CD14-positive monocyte (primary cell): ENCODE results near the gene HOXB3. TPM values are rescaled to one million over a fixed set of nuclear protein-coding genes. Genes with fewer than 3 reads are reported as not detected.

Experiments used
- DNase-seq, 3 donors: peaks; one replicate each; pipeline ENCODE4 v3.0.0-alpha.2; 2011 to 2022
- H2AFZ ChIP-seq: 2 replicates; pipeline ENCODE4 v1.6.0; 2012; ENCODE audit warnings: mild to moderate bottlenecking, low read depth, low read length, inconsistent platforms; ENCODE audit not compliant: insufficient read depth, poor library complexity, severe bottlenecking
- H3K27ac ChIP-seq, 2 donors: 1 replicate in 1 of 2; 2 replicates in 1 of 2; pipeline ENCODE4 v1.5.1; 2012 to 2013; ENCODE audit warnings: low read length in 2 of 2, control low read depth in 1 of 2, inconsistent platforms in 1 of 2, low read depth in 1 of 2, mild to moderate bottlenecking in 1 of 2
- H3K27me3 ChIP-seq, 2 donors: one replicate each; pipeline versions ENCODE4 v1.6.0 to v1.6.1; 2011 to 2013; ENCODE audit warnings: low read length in 2 of 2; ENCODE audit not compliant: control insufficient read depth in 2 of 2, insufficient read depth in 2 of 2
- H3K36me3 ChIP-seq, 2 donors: replicated peaks in 1 of 2; 1 replicate in 1 of 2; 2 replicates in 1 of 2; pipeline versions ENCODE4 v1.5.1 to v1.6.1; 2012 to 2013; ENCODE audit warnings: low read length in 2 of 2, control low read depth in 1 of 2, inconsistent platforms in 1 of 2, mild to moderate bottlenecking in 1 of 2; ENCODE audit not compliant: insufficient read depth in 2 of 2, control insufficient read depth in 1 of 2
- H3K4me1 ChIP-seq, 2 donors: 1 replicate in 1 of 2; 2 replicates in 1 of 2; pipeline versions ENCODE4 v1.5.1 to v1.6.1; 2012 to 2013; ENCODE audit warnings: low read length in 2 of 2, control low read depth in 1 of 2, inconsistent platforms in 1 of 2, mild to moderate bottlenecking in 1 of 2, moderate library complexity in 1 of 2; ENCODE audit not compliant: insufficient read depth in 2 of 2, control insufficient read depth in 1 of 2
- H3K4me2 ChIP-seq: replicated peaks from 2 replicates; pipeline ENCODE3; 2012; ENCODE audit warnings: low read length, moderate library complexity, mild to moderate bottlenecking; ENCODE audit not compliant: poor library complexity, severe bottlenecking; ENCODE audit errors: extremely low read depth
- H3K4me3 ChIP-seq, 3 experiments: fragments of 200-600 bp in 1 of 3; sonication (generic) in 1 of 3; replicated peaks in 1 of 3; 1 replicate in 2 of 3; 2 replicates in 1 of 3; pipeline ENCODE4 v1.5.1; 2011 to 2013; ENCODE audit warnings: low read length in 3 of 3, mild to moderate bottlenecking in 3 of 3, control low read depth in 2 of 3, low read depth in 2 of 3, inconsistent platforms in 1 of 3, moderate library complexity in 1 of 3
- H3K79me2 ChIP-seq: 2 replicates; pipeline ENCODE4 v1.6.0; 2012; ENCODE audit warnings: mild to moderate bottlenecking, control low read depth, inconsistent platforms, low read length, moderate library complexity; ENCODE audit not compliant: insufficient read depth
- H3K9ac ChIP-seq: 2 replicates; pipeline ENCODE4 v1.6.0; 2017; ENCODE audit warnings: low read length, mild to moderate bottlenecking; ENCODE audit not compliant: insufficient read depth, poor library complexity, severe bottlenecking
- H3K9me3 ChIP-seq, 2 donors: replicated peaks in 1 of 2; 1 replicate in 1 of 2; 2 replicates in 1 of 2; pipeline versions ENCODE4 v1.5.1 to v1.6.1; 2012 to 2013; ENCODE audit warnings: low read length in 2 of 2, control low read depth in 1 of 2; ENCODE audit not compliant: control insufficient read depth in 1 of 2, insufficient read depth in 1 of 2
- H4K20me1 ChIP-seq: 2 replicates; pipeline ENCODE4 v1.6.0; 2012; ENCODE audit warnings: mild to moderate bottlenecking, low read length, control low read depth, moderate library complexity; ENCODE audit not compliant: insufficient read depth
- H3K27ac Mint-ChIP-seq, 7 donors: one replicate each; pipeline ENCODE4 v1.8.0; 2020; ENCODE audit warnings: mild to moderate bottlenecking in 7 of 7, mixed read lengths in 7 of 7, moderate library complexity in 6 of 7, inconsistent platforms in 2 of 7
- H3K27me3 Mint-ChIP-seq, 3 donors: one replicate each; pipeline ENCODE4 v1.8.0; 2021 to 2022; ENCODE audit warnings: low read depth in 3 of 3, mild to moderate bottlenecking in 3 of 3, mixed read lengths in 3 of 3, moderate library complexity in 3 of 3, inconsistent platforms in 1 of 3
- H3K36me3 Mint-ChIP-seq, 2 donors: one replicate each; pipeline ENCODE4 v1.8.0; 2020; ENCODE audit warnings: mixed read lengths in 2 of 2, inconsistent platforms in 1 of 2, mild to moderate bottlenecking in 1 of 2
- H3K4me1 Mint-ChIP-seq: one replicate; pipeline ENCODE4 v1.8.0; 2020; ENCODE audit warnings: mild to moderate bottlenecking, mixed read lengths
- H3K4me3 Mint-ChIP-seq, 2 donors: one replicate each; pipeline ENCODE4 v1.8.0; 2020; ENCODE audit warnings: mild to moderate bottlenecking in 2 of 2, mixed read lengths in 2 of 2, moderate library complexity in 1 of 2
- H3K9me3 Mint-ChIP-seq, 7 donors: one replicate each; pipeline ENCODE4 v1.8.0; 2020 to 2022; ENCODE audit warnings: mixed read lengths in 7 of 7, mild to moderate bottlenecking in 6 of 7, moderate library complexity in 6 of 7, inconsistent platforms in 2 of 7
- WGBS: methylation state at CpG from one replicate; pipeline ENCODE4 v1.1.5; 2013; ENCODE audit warnings: missing lambda C conversion rate; ENCODE audit not compliant: insufficient coverage; 5-methylcytosine and 5-hydroxymethylcytosine counted together
- intact Hi-C, 2 donors: fragments of 100-400 bp; cut with micrococcal nuclease; formaldehyde crosslinking; loops; one replicate each; pipeline versions ENCODE4 v1.15.0 to v1.15.1; 2023
- polyA plus RNA-seq, 3 donors: library from polyadenylated mRNA; depleted of rRNA in 1 of 3; unstranded in 2 of 3; stranded (reverse) in 1 of 3; fragments of 300-500 nt in 2 of 3; fragments of >200 nt in 1 of 3; fragmentation: Illumina TruSeq in 2 of 3; gene quantifications; 1 replicate in 2 of 3; 2 replicates in 1 of 3; pipeline ENCODE4 v1.2.3, GENCODE V29; 2012 to 2021
- TF ChIP-seq, protein P1 (sequence below): fragments of 200-600 bp; IDR thresholded peaks from one replicate; pipeline ENCODE4 v1.8.0; 2022; ENCODE audit warnings: antibody characterized with exemption, mild to moderate bottlenecking

HOXB3 gene
- polyA plus RNA-seq, 3 donors: 0.56 TPM; not detected in 2

DNA sequence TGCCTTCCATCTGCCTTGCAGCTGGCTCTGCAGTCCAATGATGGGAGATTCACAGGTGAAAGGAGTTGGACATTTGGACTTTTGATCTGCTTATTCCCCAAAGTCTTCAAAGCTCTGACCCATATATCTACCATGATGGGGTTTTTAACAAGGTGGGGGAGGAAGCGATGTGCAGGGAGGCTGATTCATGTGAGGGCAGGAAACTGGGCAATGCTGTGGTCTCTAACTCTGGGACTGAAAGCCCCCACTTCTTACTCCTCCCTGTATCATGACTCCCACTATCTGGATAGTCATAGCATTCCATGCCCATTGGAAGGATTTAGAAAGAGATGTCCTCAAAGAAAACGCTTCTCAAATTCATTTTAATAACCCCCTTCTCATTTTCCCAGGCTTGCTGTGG lies 75.6 kb downstream of the HOXB3 start:
- peaks cover 12% of the 10 kb centered on the region for H3K4me1 Mint-ChIP-seq
- H3K9me3 Mint-ChIP-seq: peaks cover 0 to 3% (median 0%) of the 10 kb centered on the region in 7 donors
- Histone ChIP-seq H3K9me3 (no peaks in the 10 kb centered on the region), H3K4me3 (no peak overlapping the region), H2AFZ (no peak overlapping the region), H4K20me1 (no peaks in the 10 kb centered on the region), H3K27me3 (peaks cover 5 to 12% of the 10 kb centered on the region in 2 donors), H3K36me3 (no peaks in the 10 kb centered on the region), H3K27ac (no peak overlapping the region), H3K4me1 (no peaks in the 10 kb centered on the region), H3K79me2 (no peaks in the 10 kb centered on the region), H3K4me2 (no peak overlapping the region), H3K9ac (no peak overlapping the region)
- no peak overlapping the region for H3K27ac Mint-ChIP-seq
- intact Hi-C loops: no loop called here
- peaks cover 17 to 59% (median 34%) of the 10 kb centered on the region in 3 donors for H3K27me3 Mint-ChIP-seq
- whole genome bisulfite sequencing: no CpG with 5 or more reads among the region's 2 CpGs
- H3K36me3 Mint-ChIP-seq: no peaks in the 10 kb centered on the region
- TF ChIP-seq, protein P1, sequence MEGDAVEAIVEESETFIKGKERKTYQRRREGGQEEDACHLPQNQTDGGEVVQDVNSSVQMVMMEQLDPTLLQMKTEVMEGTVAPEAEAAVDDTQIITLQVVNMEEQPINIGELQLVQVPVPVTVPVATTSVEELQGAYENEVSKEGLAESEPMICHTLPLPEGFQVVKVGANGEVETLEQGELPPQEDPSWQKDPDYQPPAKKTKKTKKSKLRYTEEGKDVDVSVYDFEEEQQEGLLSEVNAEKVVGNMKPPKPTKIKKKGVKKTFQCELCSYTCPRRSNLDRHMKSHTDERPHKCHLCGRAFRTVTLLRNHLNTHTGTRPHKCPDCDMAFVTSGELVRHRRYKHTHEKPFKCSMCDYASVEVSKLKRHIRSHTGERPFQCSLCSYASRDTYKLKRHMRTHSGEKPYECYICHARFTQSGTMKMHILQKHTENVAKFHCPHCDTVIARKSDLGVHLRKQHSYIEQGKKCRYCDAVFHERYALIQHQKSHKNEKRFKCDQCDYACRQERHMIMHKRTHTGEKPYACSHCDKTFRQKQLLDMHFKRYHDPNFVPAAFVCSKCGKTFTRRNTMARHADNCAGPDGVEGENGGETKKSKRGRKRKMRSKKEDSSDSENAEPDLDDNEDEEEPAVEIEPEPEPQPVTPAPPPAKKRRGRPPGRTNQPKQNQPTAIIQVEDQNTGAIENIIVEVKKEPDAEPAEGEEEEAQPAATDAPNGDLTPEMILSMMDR: no peak
- no peak overlapping the region for H3K4me3 Mint-ChIP-seq
- DNase-seq: no peak

DNA sequence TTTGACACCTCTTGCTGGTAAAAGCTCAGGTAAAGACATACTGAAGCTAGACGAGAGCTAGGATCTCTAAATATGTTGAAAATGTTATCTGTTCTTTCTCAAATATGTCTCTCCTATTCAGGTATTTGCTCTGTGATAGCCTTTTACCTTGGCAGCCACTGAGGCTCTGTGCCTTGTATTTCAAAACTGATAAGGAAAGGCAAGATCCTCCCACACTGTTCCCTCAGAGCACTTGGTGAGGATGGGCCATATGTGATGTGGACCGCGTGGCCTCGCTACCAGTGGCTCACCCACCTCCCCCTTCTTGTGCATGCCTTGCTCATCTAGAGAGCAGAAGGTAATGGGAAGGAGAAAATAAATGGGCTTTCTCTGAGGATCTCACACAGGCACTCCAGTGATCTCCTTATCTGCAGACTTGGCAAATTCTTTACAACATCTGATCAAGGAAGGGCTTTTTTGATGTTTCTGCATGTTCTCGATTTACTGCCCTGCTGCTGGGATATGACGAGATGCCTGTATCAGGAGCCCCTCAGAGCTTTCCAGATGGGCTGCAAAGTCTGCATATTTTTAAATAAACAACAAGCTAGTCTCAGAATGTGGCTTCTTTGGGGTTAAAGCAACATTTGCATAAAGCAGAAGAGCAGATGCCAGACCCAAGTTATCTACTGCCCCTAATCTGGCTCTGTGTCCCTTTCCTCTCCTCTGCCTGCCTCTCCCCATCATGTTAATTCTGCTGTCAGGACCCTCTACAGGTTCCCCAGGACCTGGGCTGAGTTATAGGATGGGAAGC lies 76.2 kb downstream of the HOXB3 start:
- no peaks in the 10 kb centered on the region for H3K4me1 ChIP-seq
- H3K4me3 Mint-ChIP-seq: peak overlapping the region in 1 of 2 donors; percentile 22
- H3K4me1 Mint-ChIP-seq: peaks cover 12% of the 10 kb centered on the region
- TF ChIP-seq, protein P1: no peak
- peaks cover 15 to 56% (median 29%) of the 10 kb centered on the region in 3 donors for H3K27me3 Mint-ChIP-seq
- WGBS: 67% methylated on average over 1 of the region's 6 CpGs
- no peaks in the 10 kb centered on the region for H3K36me3 ChIP-seq
- intact Hi-C loops: no loop called here
- H4K20me1 ChIP-seq: no peaks in the 10 kb centered on the region
- H3K9me3 Mint-ChIP-seq: peaks cover 0 to 3% (median 0%) of the 10 kb centered on the region in 7 donors
- H3K4me3 ChIP-seq: no peak overlapping the region
- H3K36me3 Mint-ChIP-seq: no peaks in the 10 kb centered on the region
- no peaks in the 10 kb centered on the region for H3K79me2 ChIP-seq
- no peaks in the 10 kb centered on the region for H3K9me3 ChIP-seq
- no peak overlapping the region for H3K9ac ChIP-seq
- no peak for DNase-seq
- no peak overlapping the region for H3K27ac Mint-ChIP-seq
- H2AFZ ChIP-seq: no peak overlapping the region
- H3K4me2 ChIP-seq: no peak overlapping the region
- peaks cover 5 to 12% of the 10 kb centered on the region in 2 donors for H3K27me3 ChIP-seq
- no peak overlapping the region for H3K27ac ChIP-seq
